ENCODE results near the gene TAMM41. TPM values are rescaled to one million over a fixed set of nuclear protein-coding genes. Genes with fewer than 3 reads are reported as not detected.

TAMM41 gene
- total and polyA plus RNA-seq, 2 experiments from 2014 or later: 8.2 to 18.1 TPM

DNA sequence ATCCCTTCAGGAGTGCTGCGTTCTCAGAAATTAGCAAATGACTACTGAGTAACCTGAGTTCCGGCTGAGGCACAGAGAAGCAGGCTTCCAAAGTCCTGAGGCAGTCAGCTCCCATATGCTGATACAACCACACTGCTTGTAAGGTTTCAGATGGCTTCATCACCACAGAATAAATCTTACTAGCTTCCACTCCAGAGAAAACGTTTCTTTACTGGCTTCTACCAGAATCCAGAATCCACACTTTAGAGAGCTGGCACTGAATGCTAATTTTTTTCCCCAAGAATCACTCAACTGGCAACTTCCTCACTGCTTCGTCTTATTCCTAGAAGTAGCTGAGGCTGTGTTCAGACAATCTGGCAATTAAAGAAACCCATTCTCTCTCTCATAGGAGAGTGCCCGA, 21.4 kb downstream of the TAMM41 start:
- no peak overlapping the region for H3K4me2 ChIP-seq (ENCODE audit: unreplicated experiment)
- no peak overlapping the region for H3K4me3 ChIP-seq
- H2AFZ ChIP-seq: no peak overlapping the region
- H4K20me1 ChIP-seq (ENCODE audit: insufficient read depth): 0 out of 2 replicates have a peak, but pooled peaks cover 5% of the 10 kb centered on the region
- in situ Hi-C loops (cut with MboI): no loop called here
- no peaks in the 10 kb centered on the region for H3K9me2 ChIP-seq (ENCODE audit: insufficient read depth)
- no peak for DNase-seq
- no peaks in the 10 kb centered on the region for H3K27me3 ChIP-seq (replicated peaks; ENCODE audit: insufficient read depth)
- no peak overlapping the region for H3K9ac ChIP-seq
- H3K27ac ChIP-seq: no peak overlapping the region
- no peaks in the 10 kb centered on the region for H3K79me2 ChIP-seq (ENCODE audit: insufficient read depth)
- H3F3A ChIP-seq (ENCODE audit: insufficient read depth): peaks cover 16% of the 10 kb centered on the region
- 65 to 67% methylated on average over 5 of the region's 5 CpGs for WGBS, 2 experiments (ENCODE audit: low coverage in 1 of 2, low lambda C conversion rate in 2 of 2, missing lambda C conversion rate in 2 of 2)
- H3K9me3 ChIP-seq (ENCODE audit: low read depth): no peaks in the 10 kb centered on the region
- TF ChIP-seq EZH2phosphoT487 (IDR thresholded peaks at IDR 0.05; ENCODE audit: insufficient read depth, low read depth): no peak
- no peak for TF ChIP-seq EZH2 (IDR thresholded peaks at IDR 0.05; ENCODE audit: insufficient read depth, poor library complexity, severe bottlenecking)
- peaks cover 12% of the 10 kb centered on the region for H3K4me1 ChIP-seq (ENCODE audit: insufficient read depth)
- H3K36me3 ChIP-seq (ENCODE audit: low read depth): peaks cover 37% of the 10 kb centered on the region

DNA sequence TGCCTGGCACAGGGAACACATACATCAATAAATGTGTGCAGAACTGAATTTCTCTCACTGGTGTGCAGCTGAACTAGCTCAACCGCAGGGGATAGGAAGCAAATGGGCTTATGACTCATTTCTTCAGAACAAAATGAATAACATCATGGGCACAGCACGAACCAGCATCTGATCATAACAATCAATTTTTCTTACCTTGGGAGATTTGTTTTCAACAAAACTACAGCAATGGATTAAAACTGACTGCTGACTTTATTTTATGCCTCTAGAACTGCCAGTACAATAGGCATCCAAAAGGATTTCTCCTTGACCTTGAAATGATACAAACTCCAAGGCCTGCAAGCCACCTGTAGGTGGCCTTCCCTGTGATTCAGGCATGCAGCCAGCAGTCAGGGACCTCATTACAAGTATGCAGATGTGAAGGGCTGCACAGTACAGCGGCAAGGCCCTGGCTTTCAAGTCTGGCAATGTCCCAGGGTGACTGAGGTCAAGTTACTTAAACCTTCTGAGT, 26.1 kb downstream of the TAMM41 start:
- H3K9me2 ChIP-seq (ENCODE audit: insufficient read depth): no peaks in the 10 kb centered on the region
- H3K4me2 ChIP-seq (ENCODE audit: unreplicated experiment): no peak overlapping the region
- H3K4me3 ChIP-seq: no peak overlapping the region
- H3K9ac ChIP-seq: no peak overlapping the region
- peaks cover 16% of the 10 kb centered on the region for H3F3A ChIP-seq (ENCODE audit: insufficient read depth)
- in situ Hi-C loops (cut with MboI): no loop called here
- H3K4me1 ChIP-seq (ENCODE audit: insufficient read depth): peaks cover 17% of the 10 kb centered on the region
- peaks cover 14% of the 10 kb centered on the region; the same call in 1 of the 2 replicates for H3K36me3 ChIP-seq (ENCODE audit: low read depth)
- H3K9me3 ChIP-seq (ENCODE audit: low read depth): no peaks in the 10 kb centered on the region
- no peak overlapping the region for H2AFZ ChIP-seq
- H3K79me2 ChIP-seq (ENCODE audit: insufficient read depth): no peaks in the 10 kb centered on the region
- TF ChIP-seq EZH2 (IDR thresholded peaks at IDR 0.05; ENCODE audit: insufficient read depth, poor library complexity, severe bottlenecking): no peak
- TF ChIP-seq EZH2phosphoT487 (IDR thresholded peaks at IDR 0.05; ENCODE audit: insufficient read depth, low read depth): no peak
- 30 to 40% methylated on average over 3 of the region's 3 CpGs for WGBS, 2 experiments (ENCODE audit: low coverage in 1 of 2, low lambda C conversion rate in 2 of 2, missing lambda C conversion rate in 2 of 2)
- no peaks in the 10 kb centered on the region for H3K27me3 ChIP-seq (replicated peaks; ENCODE audit: insufficient read depth)
- peak; percentile 39 for DNase-seq
- 0 out of 2 replicates have a peak, but pooled peaks cover 5% of the 10 kb centered on the region for H4K20me1 ChIP-seq (ENCODE audit: insufficient read depth)
- H3K27ac ChIP-seq: no peak overlapping the region

DNA sequence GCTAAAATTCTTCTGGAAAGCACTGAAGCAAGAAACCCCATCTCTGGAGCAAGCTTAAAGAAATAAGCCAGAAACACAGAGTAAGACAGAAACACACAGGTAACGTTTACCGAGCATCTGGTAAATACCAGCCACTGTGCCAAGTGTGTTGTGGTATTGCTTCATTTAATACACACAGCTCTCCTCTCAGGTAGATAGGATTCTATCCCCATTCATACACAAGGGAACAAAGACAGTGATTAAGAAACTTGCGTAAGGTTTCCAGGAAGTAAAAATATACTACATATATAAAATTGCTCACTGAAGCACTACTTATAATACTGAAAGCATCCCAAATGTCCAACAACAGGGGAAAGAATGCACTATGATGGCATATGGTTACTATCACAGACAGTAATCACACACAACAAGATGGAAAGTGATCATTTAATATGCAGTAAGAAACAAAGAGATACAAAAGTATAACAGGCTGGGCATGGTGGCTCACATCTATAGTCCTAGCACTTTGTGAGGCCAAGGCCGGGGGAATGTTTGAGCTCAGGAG, 27.5 kb downstream of the TAMM41 start:
- peaks cover 16% of the 10 kb centered on the region for H3F3A ChIP-seq (ENCODE audit: insufficient read depth)
- no peaks in the 10 kb centered on the region for H3K9me3 ChIP-seq (ENCODE audit: low read depth)
- in situ Hi-C loops (cut with MboI): no loop called here
- H3K27ac ChIP-seq: no peak overlapping the region
- H3K27me3 ChIP-seq (replicated peaks; ENCODE audit: insufficient read depth): no peaks in the 10 kb centered on the region
- H3K79me2 ChIP-seq (ENCODE audit: insufficient read depth): no peaks in the 10 kb centered on the region
- 0 out of 2 replicates have a peak, but pooled peaks cover 5% of the 10 kb centered on the region for H4K20me1 ChIP-seq (ENCODE audit: insufficient read depth)
- H3K9ac ChIP-seq: no peak overlapping the region
- no peaks in the 10 kb centered on the region for H3K9me2 ChIP-seq (ENCODE audit: insufficient read depth)
- TF ChIP-seq EZH2phosphoT487 (IDR thresholded peaks at IDR 0.05; ENCODE audit: insufficient read depth, low read depth): no peak
- no peak for TF ChIP-seq EZH2 (IDR thresholded peaks at IDR 0.05; ENCODE audit: insufficient read depth, poor library complexity, severe bottlenecking)
- peaks cover 14% of the 10 kb centered on the region; the same call in 1 of the 2 replicates for H3K36me3 ChIP-seq (ENCODE audit: low read depth)
- WGBS, 2 experiments (ENCODE audit: low coverage in 1 of 2, low lambda C conversion rate in 2 of 2, missing lambda C conversion rate in 2 of 2): 90 to 91% methylated on average over 4 of the region's 4 CpGs
- no peak overlapping the region for H3K4me3 ChIP-seq
- no peak overlapping the region for H2AFZ ChIP-seq
- H3K4me1 ChIP-seq (ENCODE audit: insufficient read depth): peaks cover 17% of the 10 kb centered on the region
- H3K4me2 ChIP-seq (ENCODE audit: unreplicated experiment): no peak overlapping the region
- no peak for DNase-seq

DNA sequence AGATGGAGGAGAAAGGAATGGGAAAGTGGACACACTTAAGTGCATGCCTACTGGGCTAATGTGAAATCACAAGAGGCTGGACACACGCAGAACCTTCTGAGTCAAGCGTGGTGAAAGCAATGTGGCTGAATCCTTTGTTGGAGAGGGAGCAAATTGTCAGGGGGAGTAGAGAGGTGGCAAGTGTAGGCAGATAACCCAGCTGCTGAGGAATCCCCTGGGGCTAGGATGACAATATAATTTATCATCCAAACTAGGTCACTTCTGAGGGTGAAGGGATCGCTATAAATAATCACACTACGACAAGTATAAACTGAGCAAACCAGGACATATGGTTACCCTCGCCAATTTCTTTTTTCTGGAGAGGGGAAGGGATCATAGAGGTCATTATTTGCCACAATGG, 28.7 kb downstream of the TAMM41 start:
- H3K4me1 ChIP-seq (ENCODE audit: insufficient read depth): peaks cover 17% of the 10 kb centered on the region
- no peak overlapping the region for H3K4me3 ChIP-seq
- peaks cover 16% of the 10 kb centered on the region for H3F3A ChIP-seq (ENCODE audit: insufficient read depth)
- H3K36me3 ChIP-seq (ENCODE audit: low read depth): peaks cover 14% of the 10 kb centered on the region; the same call in 1 of the 2 replicates
- peak; percentile 21 for DNase-seq
- no peaks in the 10 kb centered on the region for H3K27me3 ChIP-seq (replicated peaks; ENCODE audit: insufficient read depth)
- H4K20me1 ChIP-seq (ENCODE audit: insufficient read depth): 0 out of 2 replicates have a peak, but pooled peaks cover 5% of the 10 kb centered on the region
- no peak overlapping the region for H3K4me2 ChIP-seq (ENCODE audit: unreplicated experiment)
- no peak overlapping the region for H2AFZ ChIP-seq
- no peaks in the 10 kb centered on the region for H3K9me2 ChIP-seq (ENCODE audit: insufficient read depth)
- H3K27ac ChIP-seq: no peak overlapping the region
- no peaks in the 10 kb centered on the region for H3K9me3 ChIP-seq (ENCODE audit: low read depth)
- H3K79me2 ChIP-seq (ENCODE audit: insufficient read depth): no peaks in the 10 kb centered on the region
- TF ChIP-seq EZH2phosphoT487 (IDR thresholded peaks at IDR 0.05; ENCODE audit: insufficient read depth, low read depth): no peak
- no peak for TF ChIP-seq EZH2 (IDR thresholded peaks at IDR 0.05; ENCODE audit: insufficient read depth, poor library complexity, severe bottlenecking)
- WGBS, 2 experiments (ENCODE audit: low coverage in 1 of 2, low lambda C conversion rate in 2 of 2, missing lambda C conversion rate in 2 of 2): 69 to 71% methylated on average over 5 of the region's 5 CpGs
- in situ Hi-C loops (cut with MboI): no loop called here
- no peak overlapping the region for H3K9ac ChIP-seq
